GM12878 (cell line): ENCODE measurements around the gene LTC4S. TPM values are rescaled to one million over a fixed set of nuclear protein-coding genes. Genes with fewer than 3 reads are reported as not detected.

ENCODE experiments used
- ATAC-seq: fragments of 200-7000 bp; cut with Tn5 transposase; 3 replicates; pipeline ENCODE4 v1.9.1; 2020; ENCODE audit warnings: mild to moderate bottlenecking, moderate library complexity
- BruUV-seq: library from RNA; stranded (reverse); fragments of 400-500 nt; replicated peaks from 2 replicates; lab custom pipeline; 2021; lab: Mats Ljungman, UMichigan
- CTCF ChIA-PET: fragments of 300-600 bp; sonication (Branson Sonifier 250); formaldehyde crosslinking; extraction: SDS; loops from one replicate; lab custom pipeline; 2021; ENCODE audit warnings: inconsistent platforms; lab: Yijun Ruan, JAX
- POLR2A ChIA-PET: fragments of 350-600 bp; formaldehyde crosslinking; extraction: SDS; loops from one replicate; lab custom pipeline; 2021; ENCODE audit warnings: inconsistent platforms; lab: Charles Lee
- RAD21 ChIA-PET: fragments of 300-600 bp; sonication (Branson Sonifier 250); formaldehyde crosslinking; loops from one replicate; lab custom pipeline; 2023; ENCODE audit warnings: antibody characterized with exemption; ENCODE audit not compliant: unreplicated experiment; lab: Charles Lee
- SMC1A ChIA-PET: fragments of 300-600 bp; sonication (Branson Sonifier 250); formaldehyde crosslinking; loops from one replicate; lab custom pipeline; 2023; ENCODE audit not compliant: unreplicated experiment, uncharacterized antibody; lab: Charles Lee
- DNase-seq: peaks from one replicate; pipeline ENCODE4 v3.0.0-alpha.2; 2011; ENCODE audit warnings: low read depth, low spot score
- FAIRE-seq: peaks from 3 replicates; lab custom pipeline; 2011; peaks lifted over from hg19 to GRCh38; lab: Jason Lieb, UNC
- H2AFZ ChIP-seq: 2 replicates; pipeline ENCODE4 v1.6.0; 2011; ENCODE audit warnings: low read depth, low read length, control low read depth; ENCODE audit not compliant: control insufficient read depth
- H3K27ac ChIP-seq: 2 replicates; pipeline ENCODE4 v1.5.1; 2011; ENCODE audit warnings: control low read depth; ENCODE audit not compliant: control insufficient read depth, insufficient read depth
- H3K27me3 ChIP-seq, 2 experiments: replicated peaks in 1 of 2; 2 replicates each; pipeline versions ENCODE4 v1.6.0 to v1.6.1; 2011; ENCODE audit warnings: low read length in 1 of 2; ENCODE audit not compliant: control insufficient read depth in 2 of 2, insufficient read depth in 2 of 2
- H3K36me3 ChIP-seq, 2 experiments: 2 replicates each; pipeline ENCODE4 v1.5.1; 2011; ENCODE audit warnings: low read length in 1 of 2; ENCODE audit not compliant: control insufficient read depth in 2 of 2, insufficient read depth in 2 of 2
- H3K4me1 ChIP-seq: 2 replicates; pipeline ENCODE4 v1.6.1; 2011; ENCODE audit warnings: mild to moderate bottlenecking, low read length, moderate library complexity, mixed read lengths; ENCODE audit not compliant: control insufficient read depth, insufficient read depth
- H3K4me2 ChIP-seq: 2 replicates; pipeline ENCODE4 v1.6.0; 2011; ENCODE audit warnings: control low read depth; ENCODE audit not compliant: control insufficient read depth, insufficient read depth
- H3K4me3 ChIP-seq: fragments of 200-600 bp; sonication (generic); 2 replicates; pipeline ENCODE4 v1.5.1; 2016
- H3K79me2 ChIP-seq: 2 replicates; pipeline ENCODE4 v1.6.0; 2011; ENCODE audit warnings: low read length; ENCODE audit not compliant: control insufficient read depth, insufficient read depth
- H3K9ac ChIP-seq: 2 replicates; pipeline ENCODE4 v1.8.0; 2011; ENCODE audit warnings: low read length, control low read depth, mixed read lengths; ENCODE audit not compliant: control insufficient read depth, insufficient read depth
- H3K9me3 ChIP-seq: replicated peaks from 3 replicates; pipeline ENCODE4 v1.5.1; 2011; ENCODE audit warnings: mild to moderate bottlenecking, low read length; ENCODE audit not compliant: control insufficient read depth, insufficient read depth
- H4K20me1 ChIP-seq: 2 replicates; pipeline ENCODE4 v1.6.0; 2011; ENCODE audit not compliant: control insufficient read depth, insufficient read depth
- CEBPB ChIP-seq, 2 experiments: fragments of 150-350 bp in 1 of 2; IDR thresholded peaks; 2 replicates each; pipeline ENCODE4 v1.6.1; 2012 to 2014; ENCODE audit warnings: low read depth in 2 of 2, low read length in 2 of 2, borderline replicate concordance in 1 of 2, inconsistent platforms in 1 of 2
- CEBPZ ChIP-seq: fragments of 150-350 bp; IDR thresholded peaks from 2 replicates; pipeline ENCODE4 v1.6.1; 2016; ENCODE audit warnings: low read depth, low read length
- CREM ChIP-seq: IDR thresholded peaks from 2 replicates; pipeline ENCODE4 v1.6.1; 2014; ENCODE audit warnings: antibody characterized with exemption, low read depth
- MEF2B ChIP-seq: fragments of 450-650 bp; IDR thresholded peaks from 2 replicates; pipeline ENCODE4 v1.6.1; 2018; ENCODE audit warnings: mild to moderate bottlenecking, moderate library complexity; ENCODE audit not compliant: partially characterized antibody, poor library complexity, severe bottlenecking
- MLLT1 ChIP-seq: fragments of 450-650 bp; IDR thresholded peaks from 2 replicates; pipeline ENCODE4 v1.6.1; 2016; ENCODE audit warnings: mild to moderate bottlenecking
- WGBS: methylation state at CpG from one replicate; pipeline ENCODE4 v1.1.6; 2016; ENCODE audit warnings: low lambda C conversion rate; ENCODE audit not compliant: insufficient replicate concordance, insufficient coverage; ENCODE audit errors: missing lambda C conversion rate; 5-methylcytosine and 5-hydroxymethylcytosine counted together
- in situ Hi-C: fragments of 300-500 bp; cut with MboI; formaldehyde crosslinking; loops from 9 replicates; pipeline ENCODE4 v1.14.3; 2018; ENCODE audit warnings: mixed read lengths
- intact Hi-C: fragments of 100-400 bp; cut with micrococcal nuclease; formaldehyde crosslinking; loops from one replicate; pipeline ENCODE4 v1.14.2; 2022; ENCODE audit not compliant: unreplicated experiment
- polyA plus RNA-seq, 11 experiments: library from polyadenylated mRNA; depleted of rRNA in 4 of 11; unstranded in 6 of 11; stranded (reverse) in 5 of 11; fragments of >200 nt; fragmentation: Nextera tagmentation in 4 of 11; fragmentation: Illumina TruSeq in 1 of 11; extraction: Ambion mirVana in 4 of 11; extraction: Trizol in 1 of 11; gene quantifications; 1 replicate in 1 of 11; 2 replicates in 10 of 11; pipeline versions ENCODE4 v1.2.1 to v1.2.3, GENCODE V29; 2011 to 2016; ENCODE audit warnings: inconsistent platforms in 2 of 11, missing spikeins in 2 of 11, low read depth in 1 of 11
- total RNA-seq, 4 experiments: library from RNA; depleted of rRNA in 3 of 4; stranded (reverse); fragments of >200 nt in 3 of 4; fragmentation: Illumina TruSeq in 1 of 4; extraction: Trizol in 1 of 4; gene quantifications; 2 replicates each; pipeline versions ENCODE4 v1.2.1 to v1.2.3, GENCODE V29; 2013 to 2021

The LTC4S gene
- total and polyA plus RNA-seq, 10 of the 15 experiments (the other 5 are each of a cell fraction or from before 2014, with no cell fraction given), result 0.78 to 3.6 (median 1.8) TPM; not detected in 5

GRCh38 chr5:179816401-179816795 lies 22.6 kb downstream of the LTC4S start:
- Histone ChIP-seq H3K79me2 (peaks cover 11% of the 10 kb centered on the region), H3K9ac (peak overlapping the region; percentile 58; the same call in 1 of the 2 replicates), H3K27me3 (no peaks in the 10 kb centered on the region), H3K36me3 (no peaks in the 10 kb centered on the region; a peak in 1 of 4 replicates), H3K9me3 (no peaks in the 10 kb centered on the region), H3K4me1 (peaks cover 28% of the 10 kb centered on the region), H3K4me2 (peak overlapping the region; percentile 91; the same call in 1 of the 2 replicates), H3K27ac (no peak overlapping the region), H4K20me1 (no peaks in the 10 kb centered on the region), H2AFZ (peak overlapping the region; percentile 10; the same call in 1 of the 2 replicates), H3K4me3 (no peak overlapping the region)
- SMC1A ChIA-PET, result no interaction called here
- in situ Hi-C loops (loop anchor here (10.0 to 25.0 kb wide), 2 partner anchors 996 to 1692 kb away; partner anchors contain the start of gene MGAT1), intact Hi-C loops (no loop called here)
- RAD21 ChIA-PET, result no interaction called here
- no peak for ATAC-seq
- BruUV-seq, result no TSS peak
- POLR2A ChIA-PET, result no interaction called here
- no peak for DNase-seq
- CTCF ChIA-PET, result no interaction called here
- FAIRE-seq, result no peak
- TF ChIP-seq MLLT1 (0 out of 2 replicates have a peak, but pooled peaks have one; percentile 32), CREM (no peak), CEBPZ (no peak), MEF2B (no peak), CEBPB (IDR thresholded peaks at IDR 0.05; ENCODE audit: borderline replicate concordance in 1 of 2, low read depth in 2 of 2, low read length in 2 of 2) (no peak)
- 87% methylated on average over 23 of the region's 23 CpGs for WGBS
